GM10248 (cell line): ENCODE results near the gene BBS9.
"Not testable (repeated sequence)": the region's sequence is repeated elsewhere in the genome, so short reads cannot be mapped to it uniquely, and the experiment has no call there.

Experiments used
- CTCF ChIA-PET: fragments of 300-600 bp; sonication (Branson Sonifier 250); formaldehyde crosslinking; extraction: SDS; loops from one replicate; lab custom pipeline; 2021; ENCODE audit warnings: antibody characterized with exemption; lab: Yijun Ruan, JAX
- POLR2A ChIA-PET: fragments of 350-650 bp; sonication (Branson Sonifier 250); formaldehyde crosslinking; extraction: SDS; loops from one replicate; lab custom pipeline; 2020; ENCODE audit warnings: antibody characterized with exemption; lab: Yijun Ruan, JAX
- DNase-seq: peaks from one replicate; pipeline ENCODE4 v3.0.0; 2012; ENCODE audit errors: extremely low spot score
- TF ChIP-seq, protein P1 (sequence below): IDR thresholded peaks from 2 replicates; pipeline ENCODE4 v1.5.1; 2012; ENCODE audit warnings: mild to moderate bottlenecking, low read depth; ENCODE audit errors: extremely low read depth, missing control alignments, control extremely low read depth

The BBS9 gene

DNA sequence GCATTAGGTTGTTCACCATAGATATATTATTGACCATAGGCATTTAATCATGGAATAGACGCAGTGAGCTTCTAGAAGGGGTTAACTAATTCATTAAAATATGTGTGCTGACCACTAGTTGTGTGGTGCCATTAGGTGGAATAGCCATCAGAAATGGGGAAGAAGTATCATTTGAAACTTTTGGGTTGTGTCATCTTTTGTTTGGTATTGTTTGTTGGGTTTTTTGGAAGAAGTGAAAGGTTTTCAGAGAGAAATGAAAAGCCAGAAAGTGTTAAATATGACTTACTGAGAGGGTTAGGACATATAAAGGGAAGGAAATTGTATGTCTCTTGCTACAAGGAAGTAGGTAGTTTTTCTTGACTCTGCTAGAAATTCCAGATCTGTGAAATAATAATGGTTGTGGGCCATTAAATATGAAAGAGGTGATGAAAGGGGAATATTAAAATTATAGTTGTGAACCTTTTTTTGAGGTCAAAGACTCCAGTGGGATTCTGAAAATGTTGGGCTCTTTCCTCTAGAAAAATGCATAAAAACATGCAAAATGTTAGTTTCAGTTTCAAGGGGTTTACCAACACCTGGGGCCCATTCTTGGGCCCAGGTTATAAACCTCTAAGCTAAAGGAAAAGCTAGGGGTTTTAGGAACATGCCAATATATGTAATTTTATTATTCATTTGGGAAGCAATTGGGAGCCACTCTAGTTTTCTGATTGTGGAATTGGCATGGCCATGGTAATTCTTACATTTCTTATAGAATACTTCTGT is 348.5 kb downstream of the BBS9 start:
- POLR2A ChIA-PET: no interaction called here
- no peak for DNase-seq
- CTCF ChIA-PET: interaction anchor here (1.2 to 2.2 kb wide), 2 partner anchors 10 to 18 kb away, joined by 3 to 9 read pairs; no protein-coding TSS in a partner anchor
- TF ChIP-seq, protein P1, sequence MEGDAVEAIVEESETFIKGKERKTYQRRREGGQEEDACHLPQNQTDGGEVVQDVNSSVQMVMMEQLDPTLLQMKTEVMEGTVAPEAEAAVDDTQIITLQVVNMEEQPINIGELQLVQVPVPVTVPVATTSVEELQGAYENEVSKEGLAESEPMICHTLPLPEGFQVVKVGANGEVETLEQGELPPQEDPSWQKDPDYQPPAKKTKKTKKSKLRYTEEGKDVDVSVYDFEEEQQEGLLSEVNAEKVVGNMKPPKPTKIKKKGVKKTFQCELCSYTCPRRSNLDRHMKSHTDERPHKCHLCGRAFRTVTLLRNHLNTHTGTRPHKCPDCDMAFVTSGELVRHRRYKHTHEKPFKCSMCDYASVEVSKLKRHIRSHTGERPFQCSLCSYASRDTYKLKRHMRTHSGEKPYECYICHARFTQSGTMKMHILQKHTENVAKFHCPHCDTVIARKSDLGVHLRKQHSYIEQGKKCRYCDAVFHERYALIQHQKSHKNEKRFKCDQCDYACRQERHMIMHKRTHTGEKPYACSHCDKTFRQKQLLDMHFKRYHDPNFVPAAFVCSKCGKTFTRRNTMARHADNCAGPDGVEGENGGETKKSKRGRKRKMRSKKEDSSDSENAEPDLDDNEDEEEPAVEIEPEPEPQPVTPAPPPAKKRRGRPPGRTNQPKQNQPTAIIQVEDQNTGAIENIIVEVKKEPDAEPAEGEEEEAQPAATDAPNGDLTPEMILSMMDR: no peak

DNA sequence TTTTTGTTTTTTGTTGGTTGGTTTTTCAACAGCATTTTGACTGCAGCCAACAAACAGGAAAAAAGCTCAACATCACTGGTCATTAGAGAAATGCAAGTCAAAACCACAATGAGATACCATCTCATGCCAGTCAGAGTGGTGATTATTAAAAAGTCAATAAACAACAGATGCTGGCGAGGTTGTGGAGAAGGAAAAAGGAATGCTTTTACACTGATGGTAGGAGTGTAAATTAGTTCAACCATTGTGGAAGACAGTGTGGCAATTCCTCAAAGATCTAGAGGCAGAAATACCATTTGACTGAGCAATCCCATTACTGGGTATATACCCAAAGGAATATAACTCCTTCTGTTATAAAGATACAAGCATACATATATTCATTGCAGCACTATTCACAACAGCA is 355.1 kb downstream of the BBS9 start:
- CTCF ChIA-PET, POLR2A ChIA-PET, DNase-seq: not testable (repeated sequence)

DNA sequence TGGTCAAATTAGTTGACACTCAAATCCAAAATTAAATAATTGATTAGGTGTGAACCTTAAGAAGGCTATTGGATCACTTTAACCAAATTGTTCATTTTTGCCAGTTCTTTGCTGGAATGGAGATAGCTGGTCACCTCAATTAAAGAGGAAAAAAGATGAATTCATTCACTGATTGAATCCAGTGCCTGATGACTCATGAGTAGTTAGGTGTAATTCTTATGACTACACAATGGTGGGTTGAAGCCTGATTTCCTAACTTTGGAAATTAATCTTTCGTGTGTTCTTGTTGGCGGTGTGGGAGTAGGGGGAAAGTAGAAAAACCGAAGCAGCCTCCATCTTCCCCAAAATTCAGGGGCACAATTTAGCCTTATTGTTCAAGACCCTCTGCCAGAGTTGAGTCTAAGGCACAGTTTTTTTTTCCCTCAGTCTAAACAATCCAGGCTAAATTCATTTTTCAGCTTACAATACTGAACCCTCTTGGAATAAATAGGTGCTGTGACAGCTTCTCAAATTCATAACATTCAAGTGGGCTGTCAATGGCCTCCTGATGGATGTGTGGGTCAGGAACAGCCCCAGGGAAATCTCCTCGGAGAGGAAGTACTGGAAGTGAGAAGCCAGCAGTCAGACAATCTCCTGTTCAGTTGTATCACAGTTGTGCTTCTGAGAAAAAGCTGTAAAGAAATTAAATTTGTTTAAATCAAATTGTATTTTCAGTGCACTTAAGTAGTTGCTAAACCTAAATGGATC is 356.6 kb downstream of the BBS9 start:
- ChIA-PET POLR2A (no interaction called here), CTCF (no interaction called here)
- TF ChIP-seq, protein P1: no peak
- DNase-seq: no peak

DNA sequence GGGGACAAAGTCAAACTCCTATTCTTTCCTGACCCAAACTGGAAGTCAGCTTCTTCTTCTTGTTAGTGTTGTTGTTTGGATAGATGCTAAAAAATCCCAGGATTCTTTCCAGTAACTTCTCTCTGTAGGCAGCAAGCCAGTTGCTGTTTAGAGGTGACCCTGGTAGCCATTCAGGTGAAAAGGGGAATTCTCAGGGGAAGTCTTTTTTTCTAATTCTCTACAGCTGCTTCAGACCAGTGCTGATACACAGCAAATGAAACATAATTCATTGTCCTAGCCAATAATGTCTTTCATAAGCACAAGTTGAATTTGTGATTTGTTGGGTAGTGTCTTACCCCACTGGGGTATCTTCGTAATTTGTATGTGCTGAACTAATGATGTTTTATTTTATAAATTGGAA is 357.3 kb downstream of the BBS9 start:
- DNase-seq: no peak
- CTCF ChIA-PET: interaction anchor here (1.2 to 2.1 kb wide), 3 partner anchors 9 to 11 kb away, joined by 3 to 9 read pairs (median 4); no protein-coding TSS in a partner anchor
- TF ChIP-seq, protein P1: no peak
- POLR2A ChIA-PET: no interaction called here

DNA sequence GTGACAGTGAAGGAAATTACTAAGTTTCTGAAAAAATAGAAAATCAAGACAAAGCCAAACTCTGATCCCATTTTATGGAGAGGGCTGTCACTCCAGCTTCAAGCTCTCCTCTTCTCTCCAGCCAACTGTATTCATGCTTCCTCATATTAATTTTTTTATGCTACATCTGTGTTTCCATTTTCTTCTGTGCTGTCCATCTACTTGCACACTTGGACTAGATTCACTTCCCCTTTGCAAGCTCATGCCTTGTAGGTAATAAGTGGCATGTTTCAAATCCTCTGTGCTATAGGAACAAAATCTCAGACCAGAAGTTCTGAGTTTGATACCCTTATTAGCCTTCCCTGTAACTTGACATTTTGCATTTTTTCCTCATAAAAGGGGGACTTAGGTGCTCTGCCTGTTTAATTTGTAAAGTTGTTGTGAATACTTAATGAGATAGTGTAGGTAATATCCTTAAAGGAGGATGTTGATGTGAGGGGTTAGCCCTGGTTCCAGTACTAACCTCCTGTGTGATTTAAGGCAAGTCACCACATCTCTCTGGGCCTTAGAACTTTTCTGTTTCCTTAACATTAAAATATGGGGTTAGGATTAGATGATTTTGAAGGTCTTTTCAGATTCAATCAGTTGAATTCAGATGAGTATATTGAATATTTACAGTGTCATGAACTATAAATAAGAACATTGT is 358.8 kb downstream of the BBS9 start:
- ChIA-PET POLR2A (no interaction called here), CTCF (interaction anchor here (1.0 to 2.1 kb wide), 4 partner anchors 8 to 65 kb away, joined by 3 to 9 read pairs (median 4); no protein-coding TSS in a partner anchor)
- peak; percentile 13 for DNase-seq
- TF ChIP-seq, protein P1: no peak

DNA sequence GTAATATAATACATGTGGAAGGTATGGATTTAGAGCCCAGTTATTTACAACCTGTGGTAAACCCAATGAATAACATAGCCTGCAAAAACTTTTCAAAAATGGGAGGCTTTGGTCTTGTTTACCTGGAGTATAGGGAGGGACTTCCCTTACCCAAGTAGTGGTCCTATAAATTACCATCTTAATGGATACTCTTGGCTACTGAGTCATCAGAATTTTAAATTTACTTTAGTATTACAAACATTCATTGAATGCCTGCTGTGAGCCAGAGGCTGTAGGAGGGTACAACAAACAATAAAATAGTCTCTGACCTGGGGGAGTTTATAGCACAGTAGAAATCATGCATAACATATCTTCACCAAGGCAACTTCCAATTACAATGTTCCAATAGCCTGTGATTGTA is 365.1 kb downstream of the BBS9 start:
- no peak for DNase-seq
- ChIA-PET POLR2A (no interaction called here), CTCF (no interaction called here)

More for the DNA sequence above, 365.1 kb downstream of the BBS9 start:
- TF ChIP-seq, protein P1: no peak
